ENCODE measurements around the gene SIMC1. TPM values are rescaled to one million over a fixed set of nuclear protein-coding genes. Genes with fewer than 3 reads are reported as not detected.
"Not testable (repeated sequence)": the region's sequence is repeated elsewhere in the genome, so short reads cannot be mapped to it uniquely, and the experiment has no call there.

The SIMC1 gene
- total RNA-seq, 1 donor from 2014 or later: 10.4 TPM

DNA sequence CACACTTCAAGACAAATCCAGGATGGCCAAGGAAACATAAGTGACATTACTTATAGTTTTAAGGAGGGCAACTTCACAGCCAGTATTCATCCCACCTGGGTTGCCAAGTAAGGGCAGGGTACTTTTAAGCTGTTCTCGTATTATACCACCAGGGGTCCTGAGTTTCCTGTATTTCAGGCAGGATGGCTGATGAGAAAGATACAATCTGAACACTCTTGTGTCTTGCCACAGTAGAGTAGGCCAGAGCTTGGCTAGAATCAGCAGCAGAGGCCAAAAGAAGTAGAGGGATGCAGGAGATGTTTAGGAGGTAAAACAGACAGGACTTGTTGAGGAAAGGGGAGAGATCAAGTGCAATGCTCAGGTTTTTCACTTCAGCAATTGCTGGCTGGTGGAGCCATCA lies 3.1 kb upstream of the SIMC1 start:
- not testable (repeated sequence) for H3K4me2 ChIP-seq (ENCODE audit: low read length); FAIRE-seq

DNA sequence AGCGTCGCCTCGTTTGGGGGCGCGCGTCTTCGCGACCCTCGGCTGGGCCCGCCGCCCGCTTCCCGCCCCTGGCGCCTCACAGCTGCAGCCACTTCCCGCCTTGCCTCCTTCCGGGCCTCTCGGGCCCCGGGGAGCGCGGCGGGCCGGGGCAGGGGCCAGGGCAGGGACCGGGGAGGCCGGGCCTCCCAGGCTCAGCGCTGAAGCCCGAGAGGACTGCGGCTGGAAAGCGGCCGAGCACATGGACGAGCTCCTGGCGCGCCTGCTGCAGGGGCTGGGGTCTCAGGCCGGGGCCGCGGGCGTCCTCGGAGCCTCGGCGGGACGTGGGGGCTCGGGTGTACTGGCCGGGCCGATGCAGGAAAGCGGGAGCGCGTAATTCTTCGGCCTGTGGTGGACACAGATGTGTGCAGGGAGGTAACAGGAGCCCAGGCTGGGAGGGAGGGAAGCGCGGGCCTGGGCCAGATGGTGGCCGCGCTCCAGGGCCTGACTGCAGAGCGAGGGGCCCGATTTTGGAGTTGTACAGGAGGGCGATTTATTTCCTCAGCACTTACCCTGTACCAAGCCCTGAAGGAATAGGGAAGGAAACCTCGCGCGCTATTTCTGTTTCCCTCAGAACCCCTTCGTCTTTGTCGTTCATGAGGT lies 540 bp downstream of the SIMC1 start:
- H2AFZ ChIP-seq (ENCODE audit: low read depth, low read length); H3K27me3 ChIP-seq (ENCODE audit: insufficient read depth, low read length); H3K27me3 Mint-ChIP-seq (ENCODE audit: low read depth, unreplicated experiment); H3K36me3 ChIP-seq (ENCODE audit: insufficient read depth, low read length); H3K9ac ChIP-seq (ENCODE audit: low read length); H3K36me3 Mint-ChIP-seq (ENCODE audit: low read depth, unreplicated experiment); H3K27ac Mint-ChIP-seq (ENCODE audit: unreplicated experiment); H3K9me3 ChIP-seq (ENCODE audit: insufficient read depth, low read depth, low read length); H3K4me1 Mint-ChIP-seq (ENCODE audit: low read depth, unreplicated experiment); H3K4me1 ChIP-seq (ENCODE audit: insufficient read depth, low read length); FAIRE-seq; H3K27ac ChIP-seq (ENCODE audit: low read depth, low read length); H3K79me2 ChIP-seq (ENCODE audit: insufficient read depth, low read length); H3K4me3 ChIP-seq (ENCODE audit: insufficient read depth, low read depth, low read length); H3K4me2 ChIP-seq (ENCODE audit: low read length); H4K20me1 ChIP-seq (ENCODE audit: insufficient read depth, low read length); H3K4me3 Mint-ChIP-seq (ENCODE audit: unreplicated experiment); DNase-seq (ENCODE audit: low read depth); H3K9me3 Mint-ChIP-seq (ENCODE audit: unreplicated experiment): not testable (repeated sequence)

More for the DNA sequence above, 3.1 kb upstream of the SIMC1 start:
- not testable (repeated sequence) for H3K4me3 ChIP-seq (ENCODE audit: insufficient read depth, low read depth, low read length); H3K9me3 Mint-ChIP-seq (ENCODE audit: unreplicated experiment); H3K4me1 ChIP-seq (ENCODE audit: insufficient read depth, low read length); H2AFZ ChIP-seq (ENCODE audit: low read depth, low read length); H3K27me3 Mint-ChIP-seq (ENCODE audit: low read depth, unreplicated experiment); H3K36me3 Mint-ChIP-seq (ENCODE audit: low read depth, unreplicated experiment); H3K9ac ChIP-seq (ENCODE audit: low read length); H3K27ac Mint-ChIP-seq (ENCODE audit: unreplicated experiment); H3K9me3 ChIP-seq (ENCODE audit: insufficient read depth, low read depth, low read length); H3K4me3 Mint-ChIP-seq (ENCODE audit: unreplicated experiment); H3K36me3 ChIP-seq (ENCODE audit: insufficient read depth, low read length); H3K4me1 Mint-ChIP-seq (ENCODE audit: low read depth, unreplicated experiment); H4K20me1 ChIP-seq (ENCODE audit: insufficient read depth, low read length); H3K79me2 ChIP-seq (ENCODE audit: insufficient read depth, low read length); H3K27me3 ChIP-seq (ENCODE audit: insufficient read depth, low read length); H3K27ac ChIP-seq (ENCODE audit: low read depth, low read length)
- peak; percentile 12 for DNase-seq (ENCODE audit: low read depth)
- TF ChIP-seq, protein P1, sequence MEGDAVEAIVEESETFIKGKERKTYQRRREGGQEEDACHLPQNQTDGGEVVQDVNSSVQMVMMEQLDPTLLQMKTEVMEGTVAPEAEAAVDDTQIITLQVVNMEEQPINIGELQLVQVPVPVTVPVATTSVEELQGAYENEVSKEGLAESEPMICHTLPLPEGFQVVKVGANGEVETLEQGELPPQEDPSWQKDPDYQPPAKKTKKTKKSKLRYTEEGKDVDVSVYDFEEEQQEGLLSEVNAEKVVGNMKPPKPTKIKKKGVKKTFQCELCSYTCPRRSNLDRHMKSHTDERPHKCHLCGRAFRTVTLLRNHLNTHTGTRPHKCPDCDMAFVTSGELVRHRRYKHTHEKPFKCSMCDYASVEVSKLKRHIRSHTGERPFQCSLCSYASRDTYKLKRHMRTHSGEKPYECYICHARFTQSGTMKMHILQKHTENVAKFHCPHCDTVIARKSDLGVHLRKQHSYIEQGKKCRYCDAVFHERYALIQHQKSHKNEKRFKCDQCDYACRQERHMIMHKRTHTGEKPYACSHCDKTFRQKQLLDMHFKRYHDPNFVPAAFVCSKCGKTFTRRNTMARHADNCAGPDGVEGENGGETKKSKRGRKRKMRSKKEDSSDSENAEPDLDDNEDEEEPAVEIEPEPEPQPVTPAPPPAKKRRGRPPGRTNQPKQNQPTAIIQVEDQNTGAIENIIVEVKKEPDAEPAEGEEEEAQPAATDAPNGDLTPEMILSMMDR (IDR thresholded peaks at IDR 0.05; ENCODE audit: insufficient read depth, low read depth, low read length): peak; percentile 8

DNA sequence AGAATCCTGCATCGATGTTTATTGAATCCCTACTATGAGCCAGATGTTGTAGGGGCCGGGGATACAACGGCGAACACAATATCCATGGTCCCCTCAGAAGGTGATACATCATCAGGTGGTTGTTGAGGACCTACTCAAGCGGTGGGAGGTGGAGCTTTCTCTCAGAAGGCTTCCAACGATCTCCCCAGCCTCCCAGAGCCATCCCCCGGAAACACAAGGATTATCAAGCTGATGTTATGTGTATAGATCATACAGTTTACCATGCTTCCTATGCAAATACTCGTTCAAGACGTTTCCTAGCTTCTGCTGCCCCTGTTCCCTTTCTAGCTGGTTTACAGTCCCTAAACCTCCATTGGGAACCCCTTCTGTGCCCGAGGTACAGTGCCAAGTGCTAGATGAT lies 1.1 kb downstream of the SIMC1 start:
- H3K79me2 ChIP-seq (ENCODE audit: insufficient read depth, low read length); H3K27me3 Mint-ChIP-seq (ENCODE audit: low read depth, unreplicated experiment); H3K4me3 ChIP-seq (ENCODE audit: insufficient read depth, low read depth, low read length); H3K36me3 Mint-ChIP-seq (ENCODE audit: low read depth, unreplicated experiment); H3K4me3 Mint-ChIP-seq (ENCODE audit: unreplicated experiment); H3K27me3 ChIP-seq (ENCODE audit: insufficient read depth, low read length); H4K20me1 ChIP-seq (ENCODE audit: insufficient read depth, low read length); H2AFZ ChIP-seq (ENCODE audit: low read depth, low read length); H3K36me3 ChIP-seq (ENCODE audit: insufficient read depth, low read length); H3K9me3 ChIP-seq (ENCODE audit: insufficient read depth, low read depth, low read length); H3K27ac Mint-ChIP-seq (ENCODE audit: unreplicated experiment); H3K9me3 Mint-ChIP-seq (ENCODE audit: unreplicated experiment); H3K4me1 ChIP-seq (ENCODE audit: insufficient read depth, low read length); H3K9ac ChIP-seq (ENCODE audit: low read length); H3K27ac ChIP-seq (ENCODE audit: low read depth, low read length); DNase-seq (ENCODE audit: low read depth); FAIRE-seq; H3K4me2 ChIP-seq (ENCODE audit: low read length); H3K4me1 Mint-ChIP-seq (ENCODE audit: low read depth, unreplicated experiment): not testable (repeated sequence)

DNA sequence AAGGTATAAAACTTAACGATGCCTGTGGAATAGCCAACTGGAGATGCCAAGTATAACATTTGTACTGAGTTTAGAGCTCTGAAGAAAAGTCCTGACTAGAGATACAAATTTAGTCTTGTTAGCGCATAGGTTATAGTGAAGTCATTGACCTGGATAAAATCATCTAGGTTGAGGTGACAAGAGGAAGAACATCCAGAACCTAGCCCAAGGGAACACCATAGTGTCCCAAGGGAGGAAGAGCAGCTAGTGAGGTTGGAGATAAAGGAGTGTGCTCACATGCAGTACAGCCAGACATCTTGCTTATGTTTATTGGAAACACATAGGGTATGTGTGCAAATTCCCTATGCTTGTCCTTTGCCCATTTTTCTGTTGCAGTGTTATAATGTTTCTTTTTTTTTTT lies 6.1 kb downstream of the SIMC1 start:
- H2AFZ ChIP-seq (ENCODE audit: low read depth, low read length); H3K4me3 ChIP-seq (ENCODE audit: insufficient read depth, low read depth, low read length); DNase-seq (ENCODE audit: low read depth); H3K36me3 Mint-ChIP-seq (ENCODE audit: low read depth, unreplicated experiment); H3K27me3 ChIP-seq (ENCODE audit: insufficient read depth, low read length); H3K4me1 ChIP-seq (ENCODE audit: insufficient read depth, low read length); H3K9me3 ChIP-seq (ENCODE audit: insufficient read depth, low read depth, low read length); H3K4me3 Mint-ChIP-seq (ENCODE audit: unreplicated experiment); H3K36me3 ChIP-seq (ENCODE audit: insufficient read depth, low read length); H4K20me1 ChIP-seq (ENCODE audit: insufficient read depth, low read length); H3K4me2 ChIP-seq (ENCODE audit: low read length); FAIRE-seq; H3K4me1 Mint-ChIP-seq (ENCODE audit: low read depth, unreplicated experiment); H3K27ac ChIP-seq (ENCODE audit: low read depth, low read length); H3K27ac Mint-ChIP-seq (ENCODE audit: unreplicated experiment); H3K79me2 ChIP-seq (ENCODE audit: insufficient read depth, low read length); H3K9me3 Mint-ChIP-seq (ENCODE audit: unreplicated experiment); H3K9ac ChIP-seq (ENCODE audit: low read length); H3K27me3 Mint-ChIP-seq (ENCODE audit: low read depth, unreplicated experiment): not testable (repeated sequence)

DNA sequence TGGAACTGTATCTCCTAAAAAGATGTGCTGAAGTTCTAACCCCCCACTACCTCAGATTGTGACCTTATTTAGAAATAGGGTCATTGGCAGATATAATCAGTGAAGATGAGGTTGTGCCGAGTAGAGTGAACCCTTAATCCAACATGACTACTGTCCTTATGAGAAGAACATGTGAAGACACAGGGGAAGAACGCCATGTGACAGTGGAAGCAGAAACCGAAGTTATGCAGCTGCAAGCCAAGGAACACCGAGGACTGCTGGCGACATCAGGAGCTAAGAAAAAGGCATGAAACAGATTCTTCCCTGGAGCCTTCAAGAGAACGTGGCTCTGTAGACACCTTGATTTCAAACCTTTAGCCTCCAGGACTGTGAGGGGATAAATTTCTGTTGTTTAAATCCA lies 6.8 kb downstream of the SIMC1 start:
- not testable (repeated sequence) for H3K27me3 Mint-ChIP-seq (ENCODE audit: low read depth, unreplicated experiment); DNase-seq (ENCODE audit: low read depth)

More for the DNA sequence above, 6.8 kb downstream of the SIMC1 start:
- not testable (repeated sequence) for H3K36me3 Mint-ChIP-seq (ENCODE audit: low read depth, unreplicated experiment); H3K9me3 Mint-ChIP-seq (ENCODE audit: unreplicated experiment); H3K4me2 ChIP-seq (ENCODE audit: low read length); H3K27ac Mint-ChIP-seq (ENCODE audit: unreplicated experiment); H4K20me1 ChIP-seq (ENCODE audit: insufficient read depth, low read length); H3K4me1 Mint-ChIP-seq (ENCODE audit: low read depth, unreplicated experiment); H3K4me1 ChIP-seq (ENCODE audit: insufficient read depth, low read length); H3K36me3 ChIP-seq (ENCODE audit: insufficient read depth, low read length); H3K4me3 ChIP-seq (ENCODE audit: insufficient read depth, low read depth, low read length); H2AFZ ChIP-seq (ENCODE audit: low read depth, low read length); H3K27me3 ChIP-seq (ENCODE audit: insufficient read depth, low read length); H3K27ac ChIP-seq (ENCODE audit: low read depth, low read length); H3K4me3 Mint-ChIP-seq (ENCODE audit: unreplicated experiment); H3K9ac ChIP-seq (ENCODE audit: low read length); FAIRE-seq; H3K9me3 ChIP-seq (ENCODE audit: insufficient read depth, low read depth, low read length); H3K79me2 ChIP-seq (ENCODE audit: insufficient read depth, low read length)
